Islet precursor cell (in vitro differentiated cells): Measurements from ENCODE around the gene SOX18.

Experiments
- DNase-seq: peaks from one replicate; pipeline ENCODE4 v3.0.0-alpha.2; 2018

SOX18 gene

DNA sequence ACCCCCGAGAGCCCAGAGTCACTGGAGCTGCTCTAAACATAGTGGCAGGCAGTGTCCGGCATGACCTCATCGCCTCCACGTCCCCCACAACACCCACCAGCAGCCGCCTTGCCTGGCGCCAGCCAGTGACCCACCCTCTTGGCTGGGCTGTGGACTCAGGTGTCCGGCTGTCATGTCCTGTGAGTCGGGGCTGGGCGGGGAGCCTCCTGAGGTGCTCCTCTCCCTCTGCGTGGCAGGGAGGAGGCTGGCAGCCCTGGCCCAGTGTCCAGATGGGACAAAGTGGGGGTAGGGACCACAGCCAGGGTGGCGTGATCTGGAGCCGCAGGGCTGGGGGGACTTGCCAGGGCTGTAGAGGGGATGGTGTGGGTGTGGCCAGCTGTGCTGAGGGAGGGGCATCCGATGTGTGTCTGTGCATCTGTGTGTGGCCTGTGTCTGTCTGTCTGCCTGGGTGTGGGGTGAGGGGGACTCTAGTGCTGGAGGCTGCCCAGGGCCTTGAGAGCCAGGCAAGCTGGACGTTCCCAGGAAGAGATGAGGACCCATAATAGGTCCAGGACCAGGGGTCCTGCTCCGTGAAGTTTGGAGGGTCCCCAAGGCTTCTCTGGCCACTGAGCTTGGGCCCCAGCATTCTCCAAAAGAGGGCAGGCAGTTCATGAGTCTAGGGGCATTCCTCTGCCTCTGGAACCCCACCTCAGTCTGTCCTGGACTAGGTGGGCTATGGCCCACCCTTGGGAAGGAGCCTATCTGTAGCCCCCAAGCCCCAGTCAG is 2.3 kb upstream of the SOX18 start:
- no peak for DNase-seq

DNA sequence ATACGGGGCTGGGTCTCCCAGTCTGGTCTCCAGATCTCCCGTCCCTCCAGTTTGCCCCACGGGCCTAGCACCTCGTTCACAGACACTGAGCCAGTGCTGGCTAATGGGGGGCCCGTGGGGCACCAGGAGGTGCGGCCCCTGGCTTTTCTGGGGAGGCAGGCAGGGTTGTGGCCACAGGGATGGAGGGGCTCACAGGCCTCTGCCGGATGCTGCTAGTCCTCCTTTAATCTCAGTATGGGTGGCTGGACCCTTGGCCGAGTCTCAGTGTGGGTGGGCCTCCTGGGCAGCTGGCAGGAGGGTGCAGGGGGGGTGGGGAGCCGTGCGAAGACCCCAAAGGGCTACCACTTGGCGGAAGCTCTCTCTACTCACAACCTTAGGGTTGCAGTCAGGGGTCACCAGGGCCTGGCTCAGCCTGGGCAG is 1.6 kb upstream of the SOX18 start:
- no peak for DNase-seq

DNA sequence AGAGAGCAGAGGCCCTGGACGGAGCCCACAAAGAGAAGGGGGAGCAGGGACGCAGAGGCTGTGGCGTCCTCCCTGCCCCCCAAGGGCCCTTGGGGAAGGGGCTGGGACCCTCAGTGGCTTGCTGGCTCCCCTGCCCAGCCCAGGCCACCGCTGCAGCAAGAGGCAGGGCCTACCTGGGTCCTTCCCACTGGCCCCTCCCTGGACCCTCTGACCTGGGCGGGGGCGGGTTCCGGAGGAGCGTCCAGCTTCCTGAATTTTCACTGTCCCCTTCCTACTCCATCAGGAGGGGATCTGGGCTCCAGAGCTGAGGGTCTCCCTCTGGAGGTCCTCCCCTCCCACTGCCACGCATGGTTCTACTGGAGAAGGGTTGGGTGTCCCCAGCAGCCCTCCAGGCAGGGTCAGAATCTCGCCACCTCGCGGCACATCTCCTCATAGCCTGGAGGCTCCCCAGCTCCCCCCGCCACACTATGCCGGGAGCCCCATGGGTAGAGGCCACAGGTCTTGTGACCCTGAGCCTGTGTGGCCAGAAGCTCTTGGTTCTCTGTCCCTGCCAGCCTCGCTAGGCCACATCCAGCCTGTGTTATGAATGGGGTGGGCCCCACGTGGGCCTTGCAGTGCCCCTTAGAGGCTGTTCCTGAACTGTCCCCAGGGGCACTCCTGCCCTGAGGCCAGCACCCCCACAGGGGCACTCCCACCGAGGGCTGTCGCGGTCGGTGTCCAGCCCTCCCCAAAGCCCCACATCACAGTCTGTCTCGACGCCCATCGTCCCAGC is 1.0 kb upstream of the SOX18 start:
- no peak for DNase-seq

DNA sequence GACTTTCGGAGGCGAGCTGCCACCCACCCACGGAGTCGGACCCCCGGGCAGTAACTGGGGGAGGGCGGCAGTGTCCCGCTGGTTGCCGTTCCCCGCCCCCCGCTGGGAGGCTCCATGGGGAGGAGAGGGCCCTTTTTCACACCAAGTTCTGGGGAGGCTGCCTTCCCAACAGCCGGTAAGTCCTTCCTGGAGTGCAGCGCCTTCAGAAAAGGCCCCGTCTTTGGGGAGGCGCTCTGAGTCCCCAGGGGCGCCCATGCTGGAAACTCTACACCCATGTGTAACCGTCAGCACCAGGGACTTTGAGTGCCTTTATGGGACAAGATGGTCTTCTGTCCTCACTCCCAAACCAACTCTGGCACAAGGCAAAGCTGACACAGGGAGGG is 430 bp upstream of the SOX18 start:
- no peak for DNase-seq

DNA sequence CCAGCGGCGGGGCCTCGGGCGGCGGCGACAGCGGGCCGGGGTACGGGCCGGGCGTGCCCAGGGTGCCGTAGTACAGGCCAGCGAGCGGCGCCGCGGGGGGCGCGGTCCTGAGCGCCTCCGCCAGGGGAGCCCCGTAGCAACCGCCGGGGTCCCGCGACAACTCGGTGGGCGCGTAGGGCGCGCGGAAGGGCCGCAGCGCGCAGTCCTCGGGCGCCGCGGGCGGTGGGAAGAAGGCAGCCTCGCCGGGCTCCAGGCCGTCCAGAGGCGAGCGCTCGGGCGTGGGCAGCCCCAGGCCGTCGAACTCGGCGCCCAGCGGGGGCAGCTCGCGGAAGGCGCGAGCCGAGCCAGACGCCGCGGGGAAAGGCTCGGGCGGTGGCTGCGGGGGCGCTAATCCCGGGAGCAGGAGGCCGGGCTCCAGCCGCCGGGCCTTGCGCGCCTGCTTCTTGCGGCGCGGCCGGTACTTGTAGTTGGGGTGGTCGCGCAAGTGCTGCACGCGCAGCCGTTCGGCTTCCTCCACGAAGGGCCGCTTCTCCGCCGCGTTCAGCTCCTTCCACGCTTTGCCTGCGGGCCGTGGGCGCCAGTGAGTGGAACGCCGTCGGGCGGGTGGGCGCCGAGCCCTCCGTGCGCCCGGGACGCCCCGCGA is 916 bp downstream of the SOX18 start:
- DNase-seq, result no peak

DNA sequence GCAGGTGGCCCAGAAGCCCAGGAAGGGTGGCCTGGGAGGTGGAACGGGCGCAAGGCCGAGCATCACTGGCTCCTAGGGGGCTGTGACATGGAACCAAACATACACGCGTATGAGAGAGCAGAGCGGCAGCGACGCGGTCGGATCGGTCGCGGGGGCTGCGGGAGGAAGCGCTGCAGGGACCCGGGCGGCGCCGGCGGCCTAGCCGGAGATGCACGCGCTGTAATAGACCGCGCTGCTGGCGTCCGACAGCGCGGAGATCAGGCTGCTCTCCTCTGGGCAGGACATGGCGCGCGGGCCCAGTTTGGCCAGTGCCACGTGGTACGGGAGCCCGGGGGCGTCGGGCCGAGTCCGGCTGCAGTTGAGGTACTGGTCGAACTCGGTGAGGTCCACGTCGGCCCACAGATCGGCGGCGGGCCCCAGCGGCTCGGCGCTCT is 1.5 kb downstream of the SOX18 start:
- DNase-seq, result no peak

DNA sequence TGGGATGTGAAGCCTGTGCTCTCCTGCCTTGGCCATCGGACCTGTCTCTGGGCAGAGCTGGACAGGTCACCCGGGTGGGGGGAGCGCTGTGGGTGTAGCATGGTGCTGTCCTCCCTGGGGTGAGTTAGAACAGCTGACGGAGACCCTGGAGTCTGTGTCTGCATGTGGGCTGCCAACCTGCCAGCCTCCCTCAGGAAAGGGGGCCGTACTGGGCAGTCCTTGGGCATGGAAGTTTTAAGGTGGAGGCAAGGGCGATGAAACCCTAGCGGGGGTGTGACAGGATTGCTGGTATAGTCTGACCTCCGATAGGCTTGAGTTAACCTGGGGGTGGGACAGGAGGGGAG is 2.4 kb downstream of the SOX18 start:
- no peak for DNase-seq

DNA sequence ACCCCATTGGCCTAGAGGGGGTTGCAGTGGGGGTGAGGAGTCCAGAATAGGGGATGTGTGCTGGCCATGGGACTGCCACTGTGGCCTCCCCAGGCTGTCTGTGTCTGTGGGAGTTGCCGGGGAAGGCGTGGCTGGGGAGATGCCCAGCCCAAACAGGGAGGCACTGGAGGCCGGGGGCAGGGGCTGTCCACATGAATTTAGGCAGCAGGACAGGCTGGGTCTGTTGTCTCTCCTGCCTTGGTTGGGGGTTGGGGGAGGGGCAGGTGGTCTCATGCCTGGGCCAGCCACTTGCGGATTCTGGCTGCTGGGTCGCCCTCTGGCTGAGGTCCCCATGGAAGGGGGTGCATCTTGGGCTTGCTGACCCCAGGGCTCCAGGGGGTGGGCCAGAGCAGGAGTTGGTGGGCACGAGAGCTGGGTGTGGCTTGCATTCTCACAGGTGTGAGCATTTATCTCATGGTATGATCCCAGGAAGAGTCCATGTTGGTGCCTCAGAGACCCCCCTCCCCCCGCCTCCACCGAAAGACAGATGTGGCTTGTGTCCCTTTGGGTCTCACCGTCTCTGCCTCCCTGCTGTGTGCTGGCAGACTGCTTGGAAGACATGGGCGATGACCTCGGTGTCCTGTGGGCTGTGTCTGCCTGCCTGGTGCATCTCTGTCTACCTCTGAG is 4.0 kb downstream of the SOX18 start:
- DNase-seq, result no peak

DNA sequence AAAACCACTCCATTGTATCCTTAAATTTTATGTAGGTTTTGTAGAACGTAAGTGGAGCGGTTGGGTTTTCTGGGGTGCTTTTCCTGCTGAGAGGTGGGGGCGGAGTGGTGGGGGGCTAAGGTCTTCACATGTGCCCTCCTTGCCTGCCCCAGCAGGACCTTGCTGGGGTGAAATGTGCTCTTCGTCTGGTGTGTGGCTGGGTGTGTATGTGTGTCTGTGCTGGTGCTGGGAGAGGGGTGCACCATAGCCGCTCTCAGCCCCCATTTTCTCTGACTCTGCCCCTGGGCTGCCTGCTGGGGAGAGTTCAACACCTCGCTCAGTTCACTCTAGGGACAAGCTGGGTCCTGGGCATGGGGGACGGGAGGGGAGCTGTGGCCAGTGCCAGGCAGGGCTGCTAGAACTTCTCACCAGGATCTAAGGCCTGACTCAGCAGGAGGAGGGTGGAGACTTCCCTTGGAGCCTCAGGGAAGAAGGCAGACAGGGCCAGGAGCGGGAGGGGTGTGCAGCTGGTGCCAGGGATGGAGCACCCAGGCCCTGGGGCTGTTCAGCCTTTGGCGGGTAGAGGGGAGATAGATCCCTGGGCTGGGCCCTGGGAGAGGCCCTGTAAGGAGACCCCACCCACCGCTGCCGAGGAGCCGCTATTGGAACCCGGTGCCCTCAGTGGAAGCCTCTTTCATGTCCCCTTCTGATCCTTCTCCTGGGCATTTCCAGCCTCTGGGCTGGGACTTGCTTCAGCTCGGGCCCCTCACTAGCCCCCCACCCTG is 4.8 kb downstream of the SOX18 start:
- DNase-seq, result peak; percentile 81

DNA sequence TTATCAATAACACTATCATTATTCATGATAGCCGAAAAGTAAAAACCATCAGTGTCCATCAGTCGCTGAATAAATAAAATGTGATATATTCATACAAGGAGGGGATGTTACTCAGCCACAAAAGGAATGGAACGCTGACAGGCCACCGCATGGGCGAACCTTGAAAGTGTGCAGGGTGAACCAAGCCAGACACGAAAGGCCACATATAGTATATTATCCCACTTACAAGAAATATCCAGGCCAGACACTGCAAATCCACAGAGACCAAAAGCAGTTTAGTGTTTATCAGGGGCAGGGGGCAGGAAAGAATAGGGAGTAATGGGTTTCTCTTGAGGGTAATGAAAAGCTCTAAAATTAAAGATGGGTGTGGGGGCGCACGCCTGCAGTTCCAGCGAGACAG is 5.7 kb downstream of the SOX18 start:
- no peak for DNase-seq

DNA sequence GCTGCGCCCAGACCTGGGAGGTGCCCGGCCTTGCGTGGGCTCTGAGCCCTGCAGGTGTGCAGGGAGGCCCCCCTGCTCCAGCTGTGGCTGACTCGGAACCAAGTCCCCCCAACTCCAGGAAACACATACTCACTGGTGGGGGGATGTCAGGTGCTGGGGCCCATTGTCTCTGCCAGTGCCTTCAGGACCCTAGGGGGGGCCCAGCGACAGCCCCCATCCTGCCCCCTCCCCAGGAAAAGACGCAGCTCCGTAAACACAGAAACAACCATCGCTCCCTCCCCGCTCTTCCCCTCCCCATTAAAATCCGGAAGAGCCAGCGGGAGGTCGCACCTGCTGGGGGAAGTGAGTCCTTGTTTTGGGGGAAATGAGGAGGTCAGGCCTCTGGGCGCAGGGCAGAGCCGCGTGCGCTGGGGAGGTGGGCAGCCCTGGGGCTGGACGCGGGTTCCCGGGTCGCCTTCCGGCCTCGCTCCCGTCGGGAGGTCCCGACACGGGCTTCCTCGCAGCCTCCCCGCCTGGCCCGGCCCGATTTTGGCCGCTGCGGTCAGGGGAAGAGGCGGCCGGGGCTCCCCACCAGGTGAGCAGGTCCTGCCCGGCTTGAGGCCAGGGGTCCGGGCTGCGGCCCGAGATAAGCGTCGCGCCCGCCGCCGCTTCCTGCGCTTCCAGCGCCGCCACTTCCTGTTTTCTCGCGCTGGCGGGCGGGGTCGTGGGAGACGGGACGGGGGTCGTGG is 7.2 kb downstream of the SOX18 start:
- no peak for DNase-seq

DNA sequence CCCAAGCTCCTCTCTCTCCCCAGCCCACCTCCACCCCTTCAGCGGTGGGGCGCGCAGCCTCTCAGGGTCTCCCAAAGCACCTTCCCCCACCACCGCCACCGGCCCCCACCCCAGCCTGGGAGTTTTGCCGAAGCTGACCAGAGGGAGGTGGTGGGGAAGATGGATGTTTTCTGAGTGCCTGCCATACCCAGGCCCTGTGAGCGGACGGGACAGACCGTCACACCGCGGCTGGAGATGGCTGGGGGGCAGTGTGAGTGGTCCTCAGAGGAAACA is 7.7 kb downstream of the SOX18 start:
- no peak for DNase-seq

DNA sequence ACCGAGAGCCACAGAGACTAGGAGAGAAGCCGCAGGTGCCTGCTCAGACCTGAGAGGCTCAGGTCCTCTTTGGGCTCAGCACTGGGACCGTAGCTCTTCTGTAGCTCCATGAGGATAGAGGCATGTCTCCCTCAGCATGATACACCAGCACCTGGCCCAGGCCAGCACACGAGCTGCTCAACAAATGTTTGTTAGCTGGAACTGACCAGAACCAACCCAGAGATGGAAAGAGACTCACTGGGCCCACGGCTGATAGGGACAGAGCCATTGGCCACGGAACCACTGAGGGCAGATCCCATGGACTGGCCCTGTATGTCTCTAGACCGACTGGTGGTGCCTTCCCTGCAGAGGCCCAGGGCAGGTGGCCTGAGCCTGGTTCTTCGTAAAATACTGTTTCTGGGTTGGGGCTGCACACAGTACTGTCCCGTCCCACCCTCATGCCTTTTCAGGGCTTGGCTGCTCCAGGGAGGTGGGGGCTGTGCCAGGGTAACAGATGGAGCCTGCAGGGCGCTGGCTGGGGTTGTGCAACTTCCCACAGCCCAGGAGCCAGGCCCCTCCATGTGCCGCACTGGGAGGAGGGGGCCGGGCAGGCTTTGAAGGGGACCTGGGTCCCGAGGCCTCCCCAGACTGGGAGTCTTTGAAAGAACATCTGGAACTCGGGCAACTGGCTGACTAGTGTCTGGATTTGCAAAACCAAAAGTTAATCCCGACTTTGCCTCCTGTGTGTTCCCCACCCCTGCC is 8.2 kb downstream of the SOX18 start:
- DNase-seq, result no peak

DNA sequence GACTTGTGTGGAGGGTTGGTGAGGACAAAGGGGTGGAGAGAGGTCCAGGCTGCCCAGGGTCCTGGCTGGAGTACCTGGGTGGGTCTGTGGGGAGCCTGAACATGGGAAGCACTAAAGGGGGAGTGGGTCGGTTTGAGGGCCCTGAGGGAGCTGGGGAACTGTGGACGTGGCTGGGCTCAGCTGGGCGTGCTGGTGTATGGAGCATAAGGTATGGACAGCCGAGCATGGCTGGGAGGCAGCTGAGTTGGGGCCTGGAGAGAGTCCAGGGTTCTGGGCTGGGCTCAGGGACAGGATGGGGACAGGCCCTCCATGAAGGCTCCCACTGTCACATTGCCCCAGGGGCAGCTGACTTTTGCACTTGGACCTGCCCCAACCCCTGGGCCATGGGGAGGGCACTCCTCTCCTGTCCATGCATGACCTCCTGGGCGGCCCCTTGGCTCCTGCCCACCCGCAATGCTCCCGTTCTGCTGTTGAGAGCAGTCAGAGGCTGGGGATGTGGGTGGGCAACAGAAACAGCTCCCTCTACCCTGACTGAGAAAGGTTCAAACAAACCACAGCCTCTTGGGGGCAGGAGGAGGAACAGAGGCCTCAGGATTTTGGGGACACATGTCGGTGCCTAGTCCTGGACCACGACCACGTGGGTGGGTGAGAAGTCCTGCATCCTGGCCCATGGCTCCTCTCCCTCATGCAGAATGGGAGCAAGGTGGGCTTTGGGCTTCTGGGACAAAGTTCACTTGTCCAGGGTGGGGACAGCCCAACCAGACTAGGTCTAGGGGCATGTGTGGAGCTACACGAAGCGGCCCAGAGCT is 9.0 kb downstream of the SOX18 start:
- DNase-seq, result no peak

DNA sequence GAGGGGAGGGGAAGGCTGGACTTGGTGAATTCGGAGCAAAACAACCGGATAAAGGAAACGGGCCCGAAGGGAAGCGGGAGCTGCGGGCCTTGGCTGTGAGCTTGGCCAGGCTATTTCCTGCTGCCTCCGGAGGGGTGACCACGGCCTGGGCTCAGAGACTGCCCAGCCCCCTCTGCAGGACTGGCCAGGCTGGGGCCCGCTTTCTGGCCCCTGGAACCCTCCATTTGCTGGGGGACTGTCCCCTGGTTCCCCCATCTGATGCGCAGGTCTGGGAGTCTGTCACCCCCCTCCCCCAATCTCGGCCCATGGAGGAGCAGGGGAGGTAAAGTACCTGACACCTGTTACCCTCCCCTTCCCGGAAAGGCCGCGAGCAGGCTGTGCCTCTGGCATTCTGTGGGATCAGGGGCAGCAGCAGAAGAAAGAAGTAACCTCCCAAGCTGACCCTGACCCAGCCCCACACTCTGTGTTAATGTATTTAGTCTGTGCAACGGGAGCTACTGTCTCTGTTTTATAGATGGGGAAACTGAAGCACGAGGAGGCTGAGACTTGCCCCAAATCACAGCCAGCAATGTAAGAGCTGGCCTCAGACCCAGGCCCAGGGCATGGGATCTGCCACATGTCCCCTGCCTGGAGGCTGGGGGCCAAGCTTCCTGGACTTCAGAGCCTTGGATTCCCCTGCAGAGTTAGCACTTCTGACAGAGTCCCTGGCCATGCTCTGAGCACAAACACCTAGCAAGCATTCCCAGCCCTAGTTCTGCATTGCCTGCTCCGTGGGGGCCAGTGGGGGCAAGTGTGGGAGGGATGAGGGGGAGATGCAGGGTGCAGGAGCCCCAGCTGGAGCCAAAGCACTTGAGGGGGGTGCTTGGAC is 9.9 kb downstream of the SOX18 start:
- no peak for DNase-seq

DNA sequence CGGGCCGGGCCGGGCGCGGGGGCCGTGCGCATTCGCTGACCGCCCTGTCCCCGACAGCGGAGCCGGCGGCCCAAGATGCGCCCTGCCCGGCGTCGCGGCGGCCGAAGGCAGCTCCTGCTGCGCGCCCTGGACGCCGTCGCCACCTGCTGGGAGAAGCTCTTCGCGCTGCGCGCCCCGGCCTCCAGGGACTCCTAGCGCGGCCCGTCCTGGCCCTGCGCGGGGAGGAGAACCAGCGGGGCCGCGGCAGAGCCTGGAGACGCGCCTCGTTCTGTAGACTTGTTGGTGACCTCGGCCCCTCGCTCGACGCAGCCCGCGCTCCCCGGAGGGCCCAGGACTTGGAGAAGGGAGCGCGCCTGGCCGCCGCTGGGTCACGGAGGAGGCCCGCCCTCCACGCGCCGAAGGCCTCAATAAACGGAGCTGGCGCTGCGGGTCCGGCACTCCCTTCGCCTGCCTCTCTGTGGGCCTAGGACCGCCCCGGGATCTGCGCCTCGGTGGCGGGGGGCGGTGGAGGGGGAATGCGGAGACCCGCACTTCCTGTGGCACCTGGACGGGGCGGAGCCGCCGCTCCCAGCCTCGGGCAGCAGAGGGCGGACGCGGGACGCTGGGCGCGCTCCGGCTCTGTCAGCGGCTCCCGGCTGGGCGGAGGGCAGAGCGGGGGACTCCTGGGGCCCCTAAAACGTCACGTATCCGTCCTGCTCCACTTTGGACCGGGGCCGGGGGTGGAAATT is 10.7 kb downstream of the SOX18 start:
- peak; percentile 88 for DNase-seq

DNA sequence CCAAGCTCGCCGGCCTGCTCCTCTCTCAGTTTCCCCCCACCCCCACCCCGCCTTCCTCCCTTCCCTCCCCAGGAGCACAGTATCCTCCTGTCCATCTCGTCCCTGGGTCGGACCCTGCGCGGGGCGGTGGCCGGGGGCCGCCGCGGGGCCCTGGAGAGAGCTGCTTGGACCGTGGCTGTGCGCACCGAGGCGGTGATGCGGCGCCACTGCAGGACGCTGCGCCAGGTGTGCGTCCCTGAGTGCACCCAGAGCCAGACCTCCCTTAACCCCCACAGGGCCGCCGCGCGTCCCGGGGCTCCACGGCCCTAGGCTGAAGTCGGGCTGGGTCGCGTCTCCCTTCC is 11.2 kb downstream of the SOX18 start:
- DNase-seq, result peak; percentile 74

DNA sequence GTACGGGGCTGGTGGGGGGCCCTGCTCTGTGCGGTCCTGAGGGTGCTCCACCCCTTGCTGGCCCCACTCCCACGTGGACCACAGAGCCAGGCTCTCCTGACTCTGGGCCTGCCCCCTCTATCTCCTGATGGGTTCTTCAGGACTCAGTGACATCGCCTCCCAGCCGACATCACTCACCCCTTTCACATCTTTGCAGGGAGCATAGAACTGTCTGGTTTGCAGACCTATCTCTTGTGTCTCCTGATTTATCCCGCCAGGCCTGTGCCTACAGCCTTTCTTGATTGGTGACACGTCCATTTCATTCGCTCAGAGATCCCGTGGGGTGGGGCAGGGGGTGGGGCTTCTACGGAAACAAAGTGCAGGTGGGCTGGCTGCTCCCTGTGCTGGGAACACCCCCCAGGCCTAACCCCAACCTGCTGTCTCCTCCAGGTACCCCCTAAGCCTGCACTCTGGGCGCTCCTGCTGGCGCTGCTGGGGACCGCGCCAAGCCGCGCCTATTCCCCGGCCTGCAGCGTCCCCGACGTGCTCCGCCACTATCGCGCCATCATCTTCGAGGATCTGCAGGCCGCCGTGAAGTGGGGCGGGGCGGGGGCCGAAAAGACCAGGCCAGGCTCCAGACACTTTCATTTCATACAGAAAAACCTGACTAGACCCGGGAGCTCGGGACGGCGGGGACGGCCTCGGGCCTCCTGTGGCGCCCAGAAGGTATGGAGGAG is 11.8 kb downstream of the SOX18 start:
- no peak for DNase-seq

DNA sequence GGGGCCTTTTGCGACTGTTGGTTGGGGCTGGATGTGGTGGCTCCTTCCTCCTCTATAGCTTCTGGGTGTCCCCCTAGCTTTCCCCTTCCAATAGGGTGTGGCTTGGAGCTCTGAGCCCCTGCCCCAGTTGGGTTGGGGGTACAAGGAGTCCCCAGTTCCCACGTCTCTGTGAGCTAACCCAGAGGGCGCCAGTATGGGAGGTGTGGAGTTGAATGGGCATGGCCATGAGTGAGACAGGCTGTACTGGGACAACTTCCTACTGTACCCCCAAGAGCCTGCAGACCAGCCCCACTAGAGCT is 12.3 kb downstream of the SOX18 start:
- DNase-seq, result no peak
